NCI-H2196 (cell line): ENCODE measurements around the gene TMEM42.
"Not testable (repeated sequence)": the region's sequence is repeated elsewhere in the genome, so short reads cannot be mapped to it uniquely, and the experiment has no call there.

Experiments used
- DNase-seq: peaks from one replicate; lab custom pipeline; 2025; ENCODE audit not compliant: unreplicated experiment; lab: John Stamatoyannopoulos, UW

Gene TMEM42

GRCh38 chr3:44861412-44862225, at the start of gene TMEM42:
Gene TMEM42, plus strand, starts transcription at chr3:44861912. Its CDS starts 13 bp downstream, at chr3:44861925.
- DNase-seq: peak; percentile 75

DNA sequence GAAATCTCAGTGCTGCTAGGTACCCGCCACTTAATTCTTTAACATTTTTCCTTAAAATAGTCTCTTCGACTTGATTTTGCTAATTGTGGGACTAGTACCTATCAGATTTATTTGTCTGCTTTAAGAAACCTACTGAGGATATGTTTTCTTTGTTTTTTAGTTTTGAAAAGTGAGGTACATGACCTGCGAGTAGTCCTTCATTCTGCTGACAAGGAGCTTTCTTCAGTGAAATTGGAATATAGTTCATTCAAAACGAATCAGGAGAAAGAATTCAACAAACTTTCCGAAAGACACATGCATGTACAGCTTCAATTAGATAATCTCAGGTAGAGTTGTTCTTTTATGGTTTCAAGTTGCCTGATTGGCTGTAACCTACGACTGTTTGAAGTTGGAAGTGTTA, 47.0 kb upstream of the TMEM42 start:
- DNase-seq: no peak

DNA sequence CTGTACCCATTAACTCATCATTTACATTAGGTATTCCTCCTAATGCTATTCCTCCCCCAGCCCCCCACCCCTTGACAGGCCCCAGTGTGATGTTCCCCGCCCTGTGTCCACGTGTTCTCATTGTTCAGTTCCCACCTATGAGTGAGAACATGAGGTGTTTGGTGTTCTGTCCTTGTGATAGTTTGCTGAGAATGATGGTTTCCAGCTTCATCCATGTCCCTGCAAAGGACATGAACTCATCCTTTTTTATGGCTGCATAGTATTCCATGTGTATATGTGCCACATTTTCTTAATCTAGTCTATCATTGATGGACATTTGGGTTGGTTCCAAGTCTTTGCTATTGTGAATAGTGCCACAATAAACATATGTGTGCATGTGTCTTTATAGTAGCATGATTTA, 45.4 kb upstream of the TMEM42 start:
- not testable (repeated sequence) for DNase-seq

GRCh38 chr3:44821206-44821605, 40.5 kb upstream of the TMEM42 start:
- not testable (repeated sequence) for DNase-seq

DNA sequence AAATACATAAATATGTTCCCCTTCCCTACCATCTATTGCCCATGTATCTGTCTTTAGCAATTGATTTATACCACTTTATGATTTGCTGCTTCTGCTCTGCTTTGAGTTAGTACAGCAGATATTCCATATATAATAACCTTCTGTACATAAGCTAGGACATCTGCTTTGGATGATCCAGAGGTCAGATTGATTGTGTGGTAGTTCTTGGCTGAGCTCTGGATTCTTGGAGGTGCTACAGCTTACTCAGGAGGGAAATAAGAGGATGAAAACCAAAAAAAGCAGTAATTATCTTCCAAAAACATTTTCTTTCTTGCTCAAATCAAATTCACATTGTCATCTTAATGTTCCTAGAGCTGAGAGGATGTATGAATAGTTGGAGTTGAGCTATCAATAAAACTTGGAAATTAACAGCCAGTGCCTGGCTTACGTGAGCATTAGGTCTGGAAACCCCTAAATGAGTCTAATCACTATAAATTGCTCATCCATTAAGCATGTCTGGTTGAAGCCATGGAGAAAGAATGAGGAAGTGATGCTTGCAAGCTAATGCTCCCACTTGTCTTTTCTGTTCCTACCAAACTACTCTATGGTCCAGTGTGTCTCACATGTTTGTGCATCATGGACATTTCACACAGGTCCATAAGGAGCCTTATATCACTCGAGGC, 36.3 kb upstream of the TMEM42 start:
- no peak for DNase-seq

DNA sequence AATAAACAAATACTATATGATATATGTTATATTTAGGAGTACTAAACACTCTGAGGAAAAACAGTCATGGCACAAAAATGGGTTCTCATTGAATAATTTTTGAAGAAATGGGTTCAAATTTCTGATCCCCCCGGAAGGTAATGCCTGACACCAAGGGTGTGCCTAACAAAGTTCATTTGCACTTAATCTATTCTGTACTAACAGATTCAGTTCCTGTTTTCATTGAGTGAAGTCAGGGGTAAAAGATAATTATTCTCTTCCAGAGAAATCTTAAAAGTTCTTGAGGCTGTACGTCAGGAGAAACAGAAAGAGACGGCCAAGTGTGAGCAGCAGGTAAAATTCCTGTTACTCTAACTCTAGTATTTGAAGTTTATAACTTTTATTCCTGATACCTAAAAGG, 34.5 kb upstream of the TMEM42 start:
- DNase-seq: no peak

DNA sequence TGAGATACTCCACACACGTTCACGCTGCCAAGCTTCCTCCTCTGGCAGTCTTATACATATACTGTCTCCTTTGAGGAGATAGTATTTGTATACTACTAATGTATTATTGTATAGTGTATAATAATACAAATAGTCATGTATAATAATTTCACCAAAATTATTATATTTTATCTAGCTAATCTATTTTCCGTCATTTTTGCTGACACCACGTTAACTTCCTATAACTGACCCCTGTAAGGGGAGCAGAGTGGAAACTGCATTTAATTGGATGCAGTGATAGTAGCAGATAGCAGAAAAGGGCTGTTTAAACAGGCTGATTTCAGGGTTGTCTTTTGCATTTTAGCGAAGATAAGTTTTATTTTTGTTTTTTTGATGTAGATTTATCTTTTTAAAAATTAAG, 30.5 kb upstream of the TMEM42 start:
- DNase-seq: no peak

DNA sequence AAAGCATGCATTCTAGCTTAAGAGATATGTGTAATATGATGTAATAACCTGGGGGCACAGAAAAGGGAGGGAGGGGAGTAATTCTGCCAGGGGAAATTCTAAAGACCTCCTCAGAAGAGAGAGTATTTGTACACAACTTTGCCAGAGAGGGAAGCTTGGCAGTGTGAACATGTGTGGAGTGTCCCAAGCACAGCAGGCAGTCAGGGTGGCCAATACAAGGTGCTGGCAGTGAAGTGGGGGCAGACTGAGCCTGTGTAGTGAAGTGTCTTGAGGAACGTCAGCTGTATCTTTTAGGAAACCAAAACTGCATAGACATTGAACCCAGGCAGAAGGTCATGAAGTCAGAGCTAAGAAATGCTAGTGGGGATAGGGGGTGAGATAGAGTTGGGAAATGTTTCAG, 29.7 kb upstream of the TMEM42 start:
- DNase-seq: no peak

GRCh38 chr3:44832965-44833364, 28.7 kb upstream of the TMEM42 start:
- DNase-seq: no peak

GRCh38 chr3:44833394-44833793, 28.3 kb upstream of the TMEM42 start:
- DNase-seq: no peak

- no peak for DNase-seq
Observed at GRCh38 chr3:44835684-44836083, 26.0 kb upstream of the TMEM42 start.

DNA sequence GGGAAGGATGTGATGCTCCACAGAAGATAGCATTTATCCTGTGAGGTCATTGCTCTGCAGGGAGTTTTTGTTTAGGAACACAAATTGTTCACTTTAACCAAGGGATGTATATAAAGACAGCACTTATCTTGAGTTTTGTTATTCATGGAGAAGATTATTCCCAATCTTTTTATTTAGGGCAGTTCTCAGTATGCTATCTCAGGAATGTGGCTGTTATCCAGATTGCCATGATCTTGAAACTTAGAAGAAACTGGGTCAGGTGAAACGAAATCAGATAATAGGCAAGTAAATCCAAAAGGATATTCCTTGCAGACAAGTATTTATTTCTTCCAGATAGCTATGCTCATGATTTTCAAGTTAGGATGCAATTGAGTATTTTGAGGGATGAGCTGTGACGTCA, 19.3 kb upstream of the TMEM42 start:
- DNase-seq: no peak

DNA sequence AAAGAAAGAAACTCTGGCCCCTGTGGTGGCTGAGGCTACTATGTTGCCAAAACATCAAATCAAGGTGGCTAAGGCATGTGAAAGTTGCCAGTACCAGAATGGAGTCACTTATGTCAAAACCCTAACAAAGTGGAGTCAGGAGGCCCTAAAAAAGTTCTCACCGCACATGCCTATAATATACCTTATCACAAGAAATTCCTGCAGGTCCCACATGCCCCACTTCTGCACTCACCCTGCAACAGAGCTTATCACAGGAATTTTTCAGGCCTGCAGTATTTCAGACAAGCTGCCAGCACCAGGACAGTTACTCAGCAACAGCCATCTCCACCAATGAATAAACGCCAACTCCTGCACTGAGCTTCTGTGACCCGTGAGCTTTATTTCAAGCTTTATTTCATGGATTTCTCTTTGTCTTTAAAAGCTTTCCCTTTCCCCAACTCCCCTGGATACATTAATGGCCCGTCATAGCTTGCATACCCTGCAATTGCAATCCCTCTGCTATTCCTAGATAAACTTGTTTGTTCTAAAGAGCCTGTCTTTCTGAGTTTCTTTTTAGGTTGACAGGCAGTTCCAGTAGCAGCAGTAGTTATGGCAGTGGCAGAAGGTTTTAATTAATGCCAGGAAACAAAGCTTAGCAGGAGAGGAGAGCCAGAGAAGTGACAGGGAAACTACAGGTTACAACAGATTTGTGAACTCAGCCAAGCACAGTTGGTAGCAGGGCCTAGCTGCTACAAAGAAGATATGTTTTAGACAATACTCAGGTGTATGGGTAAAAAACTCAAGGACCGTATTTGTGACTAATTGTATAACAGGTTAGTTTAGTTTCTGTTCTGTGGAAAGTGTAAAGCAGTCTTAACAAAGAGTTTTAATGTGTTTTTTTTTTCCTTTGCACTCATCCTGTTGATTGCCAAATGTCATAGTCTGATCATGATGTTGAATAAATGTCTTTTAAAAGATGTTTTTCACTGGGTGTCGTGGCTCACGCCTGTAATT, 15.9 kb upstream of the TMEM42 start:
- DNase-seq: no peak

DNA sequence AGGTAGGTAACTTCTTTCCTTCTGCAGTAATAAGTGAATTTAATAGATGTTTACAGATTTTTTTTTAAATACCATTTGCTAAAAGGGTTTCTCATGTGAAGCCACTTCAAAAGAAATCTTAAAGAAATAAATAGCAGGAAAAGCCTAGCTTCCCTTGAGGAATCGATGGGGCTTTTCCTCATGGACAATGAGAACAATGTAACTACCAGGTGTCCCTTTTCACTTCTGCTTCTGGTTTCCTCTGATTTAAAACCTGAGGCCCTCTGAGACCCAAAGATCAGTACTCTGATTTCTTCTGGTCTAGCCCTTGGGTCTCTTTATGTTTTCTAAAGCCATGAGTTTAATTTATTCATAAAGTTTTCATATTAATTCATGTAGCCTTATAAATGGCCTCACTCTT, 13.1 kb upstream of the TMEM42 start:
- DNase-seq: no peak

GRCh38 chr3:44856663-44857062, 5.0 kb upstream of the TMEM42 start:
- DNase-seq: not testable (repeated sequence)

- no peak for DNase-seq
Observed at GRCh38 chr3:44860117-44860516, 1.6 kb upstream of the TMEM42 start.

GRCh38 chr3:44862226-44862637, 520 bp downstream of the TMEM42 start:
- DNase-seq: no peak

- peak; percentile 39 for DNase-seq
Observed at GRCh38 chr3:44865272-44866035, 3.7 kb downstream of the TMEM42 start.

GRCh38 chr3:44867421-44868111, 5.9 kb downstream of the TMEM42 start:
- DNase-seq: no peak
